Measurements from ENCODE around the gene TNFRSF19. TPM values are rescaled to one million over a fixed set of nuclear protein-coding genes. Genes with fewer than 3 reads are reported as not detected.

TNFRSF19 gene
- total RNA-seq, 3 donors from 2014 or later = 0.32 to 3.8 (median 0.58) TPM

- no peaks in the 10 kb centered on the region for H3K4me1 ChIP-seq (ENCODE audit: low read depth)
- no peaks in the 10 kb centered on the region for H3K36me3 ChIP-seq (ENCODE audit: low read depth)
- ATAC-seq (no peak), DNase-seq (no peak)
- no peak overlapping the region for H3K4me3 ChIP-seq
- intact Hi-C loops (cut with DNase I, micrococcal nuclease) = no loop called here
- TF ChIP-seq CTCF (IDR thresholded peaks at IDR 0.05) = no peak
- no peaks in the 10 kb centered on the region for H3K9me3 ChIP-seq
Measured at GRCh38 chr13:23632741-23633140, 62.5 kb downstream of the TNFRSF19 start.

- Histone ChIP-seq H3K36me3 (ENCODE audit: low read depth) (no peaks in the 10 kb centered on the region), H3K4me1 (ENCODE audit: low read depth) (no peaks in the 10 kb centered on the region), H3K9me3 (no peaks in the 10 kb centered on the region), H3K4me3 (no peak overlapping the region)
- ATAC-seq (no peak), DNase-seq (no peak)
- TF ChIP-seq CTCF (IDR thresholded peaks at IDR 0.05) = no peak
- intact Hi-C loops (cut with DNase I, micrococcal nuclease) = no loop called here
Measured at GRCh38 chr13:23634897-23635296, 64.7 kb downstream of the TNFRSF19 start.

- Histone ChIP-seq H3K4me3 (no peak overlapping the region), H3K36me3 (ENCODE audit: low read depth) (no peaks in the 10 kb centered on the region), H3K4me1 (ENCODE audit: low read depth) (no peaks in the 10 kb centered on the region), H3K9me3 (no peaks in the 10 kb centered on the region)
- no peak for TF ChIP-seq CTCF (IDR thresholded peaks at IDR 0.05)
- ATAC-seq (no peak), DNase-seq (no peak)
- intact Hi-C loops (cut with DNase I, micrococcal nuclease) = no loop called here
Measured at GRCh38 chr13:23636360-23636759, 66.1 kb downstream of the TNFRSF19 start.

GRCh38 chr13:23637829-23638228 lies 67.6 kb downstream of the TNFRSF19 start:
- DNase-seq (no peak), ATAC-seq (no peak)
- no peaks in the 10 kb centered on the region for H3K36me3 ChIP-seq (ENCODE audit: low read depth)
- H3K4me1 ChIP-seq (ENCODE audit: low read depth) = no peaks in the 10 kb centered on the region
- TF ChIP-seq CTCF (IDR thresholded peaks at IDR 0.05) = no peak
- H3K9me3 ChIP-seq = no peaks in the 10 kb centered on the region
- no peak overlapping the region for H3K4me3 ChIP-seq
- intact Hi-C loops (cut with DNase I, micrococcal nuclease) = no loop called here

- ATAC-seq (no peak), DNase-seq (no peak)
- no peak for TF ChIP-seq CTCF (IDR thresholded peaks at IDR 0.05)
- no peak overlapping the region for H3K4me3 ChIP-seq
- no peaks in the 10 kb centered on the region for H3K36me3 ChIP-seq (ENCODE audit: low read depth)
- no peaks in the 10 kb centered on the region for H3K4me1 ChIP-seq (ENCODE audit: low read depth)
- no peaks in the 10 kb centered on the region for H3K9me3 ChIP-seq
- intact Hi-C loops (cut with DNase I, micrococcal nuclease) = no loop called here
Measured at GRCh38 chr13:23639674-23640073, 69.5 kb downstream of the TNFRSF19 start.

- no peaks in the 10 kb centered on the region for H3K36me3 ChIP-seq (ENCODE audit: low read depth)
- intact Hi-C loops (cut with DNase I, micrococcal nuclease) = no loop called here
- no peak for DNase-seq
- no peak overlapping the region for H3K4me3 ChIP-seq
- no peaks in the 10 kb centered on the region for H3K4me1 ChIP-seq (ENCODE audit: low read depth)
- no peak for TF ChIP-seq CTCF (IDR thresholded peaks at IDR 0.05)
- H3K9me3 ChIP-seq = no peaks in the 10 kb centered on the region
- no peak for ATAC-seq
Measured at GRCh38 chr13:23642110-23642509, 71.9 kb downstream of the TNFRSF19 start.
